NOMO-1 (cell line): ENCODE measurements around the gene PRKAR1A.
"Not testable (repeated sequence)": the region's sequence is repeated elsewhere in the genome, so short reads cannot be mapped to it uniquely, and the experiment has no call there.

ENCODE experiments used
- DNase-seq, 2 experiments: peaks; one replicate each; lab custom pipeline; 2025; ENCODE audit not compliant: unreplicated experiment in 2 of 2; lab: John Stamatoyannopoulos, UW

PRKAR1A gene

DNA sequence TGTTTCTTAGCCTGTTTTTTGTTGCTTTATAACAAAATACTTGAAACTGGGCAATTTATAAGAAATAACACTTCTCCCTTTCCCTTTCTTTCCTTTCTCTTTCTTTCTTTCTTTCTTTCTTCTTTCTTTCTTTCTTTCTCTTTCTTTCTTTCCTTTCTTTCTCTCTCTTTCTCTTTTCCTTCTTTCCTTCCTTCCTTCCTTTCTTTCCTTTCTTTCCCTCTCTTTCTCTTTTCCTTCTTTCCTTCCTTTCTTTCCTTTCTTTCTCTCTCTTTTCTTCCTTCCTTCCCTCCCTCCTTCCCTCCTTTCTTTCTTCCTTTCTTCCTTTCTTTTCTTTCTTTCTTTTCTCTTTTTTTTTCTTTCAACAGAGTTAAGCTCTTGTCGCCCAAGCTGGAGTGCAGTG is 61.1 kb downstream of the PRKAR1A start:
- DNase-seq: no peak

- DNase-seq: no peak
Observed at GRCh38 chr17:68576137-68576536, 63.9 kb downstream of the PRKAR1A start.

DNA sequence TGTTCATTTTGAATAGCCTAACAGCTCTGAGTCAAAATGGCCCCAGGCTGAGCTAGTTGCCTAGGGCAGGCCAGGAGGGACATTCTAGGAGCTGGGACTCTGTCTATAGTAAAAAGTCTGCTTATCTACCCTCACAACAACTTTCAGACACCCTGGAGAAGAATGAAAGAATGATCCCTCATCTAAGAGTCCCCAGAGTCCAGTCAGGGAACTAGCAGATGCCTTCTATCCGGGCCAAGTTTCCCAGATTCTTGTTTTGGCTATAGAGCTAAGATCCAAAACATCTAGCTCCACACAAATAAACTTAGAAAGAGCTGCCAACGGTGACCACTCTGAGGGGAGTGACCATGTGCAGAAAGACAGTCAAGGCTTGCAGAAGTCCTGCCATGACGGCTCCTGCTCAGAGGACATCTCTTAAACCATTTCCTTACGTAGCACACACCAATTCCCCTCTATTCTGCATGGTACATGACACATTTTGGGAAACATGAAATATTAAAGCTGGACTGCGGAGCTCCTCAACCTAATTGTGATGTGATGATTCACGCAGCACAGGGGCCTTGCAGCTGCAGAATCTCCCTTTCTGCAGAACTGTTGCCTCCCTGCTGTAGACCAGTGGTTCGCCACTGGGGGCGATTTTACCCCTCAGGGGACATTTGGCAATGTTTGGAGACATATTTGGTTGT is 64.7 kb downstream of the PRKAR1A start:
- no peak for DNase-seq

GRCh38 chr17:68577497-68577821 is 65.2 kb downstream of the PRKAR1A start:
- no peak for DNase-seq

- no peak for DNase-seq
Observed at GRCh38 chr17:68578236-68578635, 66.0 kb downstream of the PRKAR1A start.

GRCh38 chr17:68579194-68579927 is 67.1 kb downstream of the PRKAR1A start:
- DNase-seq: no peak

DNA sequence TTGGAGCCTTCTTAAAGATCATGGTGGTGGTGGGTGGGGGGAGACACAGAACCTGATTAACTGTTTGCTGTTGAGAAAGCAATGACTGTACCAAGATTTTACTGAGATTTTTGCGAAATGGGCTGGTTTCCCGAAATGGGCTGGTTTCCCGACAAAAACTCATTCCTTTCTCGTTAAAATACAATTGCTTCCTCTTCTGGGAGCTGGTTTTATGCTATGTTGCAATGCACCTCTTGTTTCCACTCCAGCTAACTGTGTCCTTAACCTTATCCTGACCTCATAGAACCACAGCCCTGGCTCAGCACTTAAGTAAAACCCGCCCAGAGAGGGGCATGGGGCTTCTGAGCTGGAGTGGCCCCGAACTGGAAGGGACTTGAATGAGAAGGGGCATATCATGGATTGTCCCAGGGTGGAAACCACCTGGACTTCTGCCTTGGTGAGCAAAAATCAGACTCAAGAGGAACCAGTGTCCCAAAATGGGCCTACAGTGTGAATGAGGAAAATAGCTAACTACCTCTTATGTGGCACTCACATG is 68.1 kb downstream of the PRKAR1A start:
- DNase-seq: peak; percentile 53 to 92

GRCh38 chr17:68581863-68582645 is 69.8 kb downstream of the PRKAR1A start:
- no peak for DNase-seq

DNA sequence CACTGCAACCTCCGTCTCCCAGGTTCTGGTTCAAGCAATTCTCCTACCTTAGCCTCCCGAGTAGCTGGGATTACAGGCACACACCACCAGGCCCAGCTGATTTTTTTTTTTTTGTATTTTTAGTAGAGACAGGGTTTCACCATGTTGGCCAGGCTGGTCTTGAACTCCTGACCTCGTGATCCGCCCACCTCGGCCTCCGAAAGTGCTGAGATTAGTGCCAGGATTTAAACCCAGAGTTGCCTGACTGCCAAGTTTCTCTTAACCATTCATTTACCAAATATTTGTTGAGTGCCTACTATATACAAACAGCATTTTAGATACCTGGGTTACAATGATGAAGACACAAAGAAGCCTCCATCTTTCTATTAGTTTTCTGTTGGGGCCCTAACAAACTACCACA is 70.6 kb downstream of the PRKAR1A start:
- not testable (repeated sequence) for DNase-seq

- DNase-seq: no peak
Observed at GRCh38 chr17:68584581-68585303, 72.5 kb downstream of the PRKAR1A start.

DNA sequence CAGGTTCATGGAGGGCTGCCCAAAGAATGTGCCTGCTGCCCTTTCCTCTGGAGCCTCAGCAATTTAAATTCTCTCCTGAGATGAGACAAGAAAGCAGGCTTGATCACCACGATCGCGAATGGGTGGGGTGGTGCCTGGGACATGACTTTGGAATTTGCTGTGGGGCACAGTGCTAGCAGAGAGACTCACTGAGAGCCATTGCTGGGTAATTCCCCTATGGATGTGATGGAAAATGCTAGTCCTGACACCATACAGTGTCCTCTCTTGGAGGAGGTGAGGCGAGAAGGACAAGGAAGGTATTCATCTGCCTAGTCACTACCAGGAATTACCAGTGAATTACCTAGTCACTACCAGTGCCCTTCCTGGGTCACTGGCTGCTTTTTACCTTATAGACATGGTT is 73.4 kb downstream of the PRKAR1A start:
- no peak for DNase-seq

DNA sequence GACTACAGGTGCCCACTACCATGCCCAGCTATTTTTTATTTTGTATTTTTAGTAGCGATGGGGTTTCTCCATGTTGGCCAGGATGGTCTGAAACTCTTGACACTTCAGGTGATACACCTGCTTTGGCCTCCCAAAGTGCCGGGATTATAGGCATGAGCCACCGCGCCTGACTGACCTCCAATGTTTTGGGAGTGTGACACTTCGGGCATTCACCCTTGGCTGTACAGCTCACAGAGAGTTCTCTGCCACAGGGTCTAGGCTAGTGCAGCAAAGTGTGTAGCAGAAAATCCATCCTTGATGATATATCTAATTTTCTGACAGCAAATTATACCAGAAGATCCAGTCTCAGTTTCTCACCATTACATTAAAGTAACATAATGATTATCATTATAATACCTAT is 74.8 kb downstream of the PRKAR1A start:
- no peak for DNase-seq

- DNase-seq: no peak
Observed at GRCh38 chr17:68587847-68588246, 75.6 kb downstream of the PRKAR1A start.

- DNase-seq: no peak
Observed at GRCh38 chr17:68588362-68588761, 76.1 kb downstream of the PRKAR1A start.

DNA sequence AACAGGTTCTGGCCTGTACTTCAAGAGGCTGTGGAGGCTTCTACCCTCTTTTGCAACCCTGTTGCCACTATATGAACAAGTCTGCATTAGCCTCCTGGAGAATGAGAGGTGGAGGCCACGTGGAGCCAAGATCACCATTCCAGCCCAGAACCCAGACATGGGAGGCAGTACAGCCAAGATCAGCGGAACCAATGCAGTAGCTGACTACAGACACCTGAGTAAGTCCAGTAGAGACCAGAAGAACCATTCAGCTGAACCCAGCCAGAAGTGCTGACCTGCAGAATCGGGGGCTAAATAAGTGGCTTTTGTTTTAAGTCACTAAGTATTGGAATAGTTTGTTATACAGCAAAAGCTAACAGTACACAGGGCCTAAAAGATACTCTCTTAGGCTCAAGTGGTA is 76.9 kb downstream of the PRKAR1A start:
- DNase-seq: no peak

DNA sequence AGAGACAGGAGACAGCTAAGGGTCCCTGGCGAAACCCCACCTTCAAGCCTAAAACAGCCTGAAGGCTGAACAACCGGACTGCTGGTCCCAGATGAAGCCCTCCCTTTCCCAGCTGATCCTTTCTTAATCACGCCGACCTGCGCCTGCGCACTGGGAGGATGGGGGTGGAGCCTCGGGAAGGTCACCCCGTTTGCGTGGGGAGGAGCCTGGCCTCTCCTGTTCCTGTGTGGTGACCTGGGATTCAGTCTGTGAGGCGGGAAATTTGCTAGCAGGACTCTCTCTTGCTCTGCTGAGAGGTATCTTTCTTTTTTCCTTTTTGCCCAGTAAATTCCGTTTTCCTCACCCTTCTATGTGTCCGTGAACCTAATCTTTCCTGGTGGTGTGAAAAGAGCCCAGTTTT is 79.4 kb downstream of the PRKAR1A start:
- peak; percentile 17 to 28 for DNase-seq

- no peak for DNase-seq
Observed at GRCh38 chr17:68592009-68592408, 79.8 kb downstream of the PRKAR1A start.

- DNase-seq: no peak
Observed at GRCh38 chr17:68592682-68593641, 80.7 kb downstream of the PRKAR1A start.

- peak in 1 of 2 experiments; percentile 4 for DNase-seq
Observed at GRCh38 chr17:68594552-68594951, 82.3 kb downstream of the PRKAR1A start.

DNA sequence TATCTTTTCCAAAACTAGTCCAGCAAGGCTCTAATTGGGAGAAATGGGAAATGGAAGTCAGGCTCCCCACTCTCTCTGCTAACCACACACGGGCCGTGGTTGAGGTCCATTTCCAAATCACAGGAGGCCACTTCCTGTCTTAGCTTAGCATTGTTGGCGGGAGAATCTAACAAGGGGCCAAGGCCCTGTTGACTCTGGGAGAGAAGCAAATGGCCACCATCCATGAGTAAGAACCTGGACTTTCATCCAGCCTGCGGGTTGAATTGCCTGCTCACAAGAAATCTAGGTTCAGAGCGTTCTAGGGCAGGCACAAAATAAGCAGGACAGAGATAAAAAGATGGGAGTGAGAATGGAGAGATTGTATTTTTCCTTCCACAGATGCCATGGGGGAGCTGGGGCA is 83.3 kb downstream of the PRKAR1A start:
- no peak for DNase-seq
